H1 (cell line): ENCODE results near the gene GALT. TPM values are rescaled to one million over a fixed set of nuclear protein-coding genes. Genes with fewer than 3 reads are reported as not detected.

Experiments used
- CTCF ChIA-PET: fragments of 300-600 bp; sonication (Branson Sonifier 250); formaldehyde crosslinking; loops from one replicate; lab custom pipeline; 2021; ENCODE audit not compliant: partially characterized antibody; lab: Charles Lee
- POLR2A ChIA-PET: fragments of 300-600 bp; sonication (Branson Sonifier 250); formaldehyde crosslinking; loops from one replicate; lab custom pipeline; 2021; ENCODE audit warnings: inconsistent platforms; ENCODE audit not compliant: partially characterized antibody; lab: Charles Lee
- DNase-seq, 2 experiments: peaks; one replicate each; pipeline versions ENCODE4 v3.0.0 to v3.0.0-alpha.2; 2010 to 2022; ENCODE audit warnings: low spot score in 2 of 2, low read depth in 1 of 2, mixed read lengths in 1 of 2
- FAIRE-seq: peaks from 2 replicates; lab custom pipeline; 2011; peaks lifted over from hg19 to GRCh38; lab: Jason Lieb, UNC
- H2AFZ ChIP-seq: 2 replicates; pipeline ENCODE4 v1.8.1; 2012; ENCODE audit warnings: low read length, inconsistent platforms
- H2AK5ac ChIP-seq: 2 replicates; pipeline ENCODE4 v1.6.1; 2013; ENCODE audit warnings: low read depth, low read length
- H2BK120ac ChIP-seq: replicated peaks from 2 replicates; pipeline ENCODE3; 2013; ENCODE audit warnings: low read depth, low read length, inconsistent platforms
- H2BK12ac ChIP-seq: 2 replicates; pipeline ENCODE4 v1.6.1; 2013; ENCODE audit warnings: low read depth, low read length
- H2BK15ac ChIP-seq: 2 replicates; pipeline ENCODE4 v1.6.1; 2013; ENCODE audit warnings: low read length
- H2BK20ac ChIP-seq: 2 replicates; pipeline ENCODE4 v1.6.1; 2013; ENCODE audit warnings: low read length
- H2BK5ac ChIP-seq: 2 replicates; pipeline ENCODE4 v1.6.1; 2013; ENCODE audit warnings: low read depth, low read length
- H3K14ac ChIP-seq: 2 replicates; pipeline ENCODE4 v1.6.1; 2013; ENCODE audit warnings: inconsistent platforms; ENCODE audit not compliant: insufficient read length
- H3K18ac ChIP-seq: 2 replicates; pipeline ENCODE4 v1.6.1; 2013; ENCODE audit warnings: low read length; ENCODE audit errors: extremely low read depth
- H3K23ac ChIP-seq: 2 replicates; pipeline ENCODE4 v1.6.1; 2013; ENCODE audit warnings: inconsistent platforms; ENCODE audit not compliant: insufficient read length
- H3K23me2 ChIP-seq: 2 replicates; pipeline ENCODE4 v1.6.1; 2013; ENCODE audit warnings: low read depth, low read length
- H3K27ac ChIP-seq: 2 replicates; pipeline ENCODE4 v1.6.1; 2011; ENCODE audit warnings: low read depth, low read length, inconsistent platforms
- H3K27me3 ChIP-seq, 4 experiments: replicated peaks in 1 of 4; 1 replicate in 1 of 4; 2 replicates in 3 of 4; pipeline versions ENCODE4 v1.6.1 to v1.8.1; 2011 to 2013; ENCODE audit warnings: low read length in 3 of 4, mild to moderate bottlenecking in 3 of 4, inconsistent platforms in 2 of 4, mixed read lengths in 2 of 4, moderate library complexity in 1 of 4; ENCODE audit not compliant: control insufficient read depth in 3 of 4, insufficient read depth in 3 of 4; ENCODE audit errors: extremely low read depth in 1 of 4
- H3K36me3 ChIP-seq, 4 experiments: 2 replicates each; pipeline versions ENCODE4 v1.6.1 to v1.8.1; 2011 to 2013; ENCODE audit warnings: mild to moderate bottlenecking in 4 of 4, low read length in 3 of 4, moderate library complexity in 2 of 4, control low read depth in 1 of 4, inconsistent platforms in 1 of 4; ENCODE audit not compliant: insufficient read depth in 4 of 4, control insufficient read depth in 2 of 4
- H3K4ac ChIP-seq: replicated peaks from 2 replicates; pipeline ENCODE3; 2013; ENCODE audit warnings: low read length, low read depth, mixed read lengths, inconsistent platforms; ENCODE audit not compliant: insufficient read length
- H3K4me1 ChIP-seq, 4 experiments: replicated peaks in 1 of 4; 1 replicate in 1 of 4; 2 replicates in 3 of 4; pipeline versions ENCODE4 v1.6.1 to v1.8.1; 2011 to 2013; ENCODE audit warnings: low read length in 3 of 4, inconsistent platforms in 2 of 4, mixed read lengths in 1 of 4; ENCODE audit not compliant: insufficient read depth in 4 of 4, control insufficient read depth in 3 of 4
- H3K4me2 ChIP-seq, 2 experiments: 2 replicates each; pipeline versions ENCODE4 v1.6.1 to v1.8.1; 2011 to 2013; ENCODE audit warnings: low read depth in 2 of 2, low read length in 2 of 2, control low read depth in 1 of 2, inconsistent platforms in 1 of 2, mild to moderate bottlenecking in 1 of 2; ENCODE audit not compliant: insufficient read depth in 1 of 2
- H3K4me3 ChIP-seq, 4 experiments: fragments of 200-600, 300-600 bp in 1 of 4; sonication (generic), shearing (Covaris generic), sonication (Bioruptor Twin) in 1 of 4; 2 replicates each; pipeline versions ENCODE4 v1.5.1 to v1.8.1; 2011 to 2016; ENCODE audit warnings: low read length in 4 of 4, low read depth in 3 of 4, control low read depth in 2 of 4, inconsistent platforms in 2 of 4, mild to moderate bottlenecking in 2 of 4, mixed read lengths in 1 of 4, moderate library complexity in 1 of 4; ENCODE audit not compliant: insufficient read depth in 2 of 4; ENCODE audit errors: extremely low read depth in 1 of 4
- H3K56ac ChIP-seq: replicated peaks from 2 replicates; pipeline ENCODE3; 2013; ENCODE audit warnings: low read depth, mild to moderate bottlenecking, mixed read lengths, low read length, inconsistent platforms; ENCODE audit not compliant: insufficient read length
- H3K79me1 ChIP-seq: 2 replicates; pipeline ENCODE4 v1.6.1; 2013; ENCODE audit warnings: low read depth, low read length, control low read depth
- H3K79me2 ChIP-seq, 2 experiments: 2 replicates each; pipeline versions ENCODE4 v1.6.1 to v1.8.1; 2012 to 2013; ENCODE audit warnings: low read length in 2 of 2, mild to moderate bottlenecking in 2 of 2, inconsistent platforms in 1 of 2; ENCODE audit not compliant: insufficient read depth in 2 of 2, control insufficient read depth in 1 of 2
- H3K9ac ChIP-seq, 4 experiments: replicated peaks in 1 of 4; 1 replicate in 1 of 4; 2 replicates in 3 of 4; pipeline versions ENCODE4 v1.6.1 to v1.8.1; 2011 to 2013; ENCODE audit warnings: low read depth in 3 of 4, low read length in 3 of 4, control low read depth in 2 of 4, mild to moderate bottlenecking in 2 of 4, moderate library complexity in 2 of 4, inconsistent platforms in 1 of 4; ENCODE audit errors: extremely low read depth in 1 of 4
- H3K9me3 ChIP-seq, 2 experiments: 2 replicates each; pipeline versions ENCODE4 v1.6.1 to v1.8.1; 2012 to 2013; ENCODE audit warnings: mild to moderate bottlenecking in 2 of 2, moderate library complexity in 2 of 2, control low read depth in 1 of 2, inconsistent platforms in 1 of 2, low read depth in 1 of 2, low read length in 1 of 2, mixed read lengths in 1 of 2; ENCODE audit not compliant: insufficient read depth in 2 of 2
- H4K20me1 ChIP-seq, 2 experiments: replicated peaks in 1 of 2; 2 replicates each; pipeline versions ENCODE3 to v1.8.1; 2011 to 2013; ENCODE audit warnings: inconsistent platforms in 2 of 2, low read length in 2 of 2, mild to moderate bottlenecking in 1 of 2; ENCODE audit not compliant: insufficient read depth in 2 of 2, control insufficient read depth in 1 of 2
- H4K5ac ChIP-seq: 2 replicates; pipeline ENCODE4 v1.6.1; 2013; ENCODE audit warnings: low read length, low read depth, mixed read lengths, inconsistent platforms; ENCODE audit not compliant: insufficient read length
- H4K8ac ChIP-seq: 2 replicates; pipeline ENCODE4 v1.8.0; 2013; ENCODE audit warnings: mild to moderate bottlenecking, moderate library complexity, low read length, inconsistent platforms; ENCODE audit not compliant: insufficient read depth; ENCODE audit errors: extremely low read depth
- H4K91ac ChIP-seq: replicated peaks from 2 replicates; pipeline ENCODE3; 2013; ENCODE audit warnings: low read length, mixed read lengths, inconsistent platforms; ENCODE audit not compliant: insufficient read length
- BRCA1 ChIP-seq: IDR thresholded peaks from 2 replicates; pipeline ENCODE4 v1.6.1; 2012; ENCODE audit warnings: low read depth, low read length, improper control_type of control experiment
- CBX8 ChIP-seq: fragments of 300-800, 300-1000 bp; sonication (generic); IDR thresholded peaks from 2 replicates; pipeline ENCODE4 v1.7.1; 2016; ENCODE audit warnings: low read depth, low read length, borderline replicate concordance
- CHD2 ChIP-seq: IDR thresholded peaks from 2 replicates; pipeline ENCODE4 v1.6.1; 2012; ENCODE audit warnings: low read length, improper control_type of control experiment
- EGR1 ChIP-seq: IDR thresholded peaks from 2 replicates; pipeline ENCODE4 v1.6.1; 2011; ENCODE audit warnings: low read depth, low read length, borderline replicate concordance
- EZH2 ChIP-seq: fragments of 200-600 bp; sonication (generic); IDR thresholded peaks from 2 replicates; pipeline ENCODE4 v1.7.1; 2012; ENCODE audit warnings: low read depth, mild to moderate bottlenecking, moderate library complexity, low read length, inconsistent platforms; ENCODE audit not compliant: severe bottlenecking
- JUN ChIP-seq: IDR thresholded peaks from 2 replicates; pipeline ENCODE4 v1.6.1; 2011; ENCODE audit warnings: low read depth, mild to moderate bottlenecking, improper control_type of control experiment, low read length
- JUND ChIP-seq: IDR thresholded peaks from 2 replicates; pipeline ENCODE4 v1.6.1; 2011; ENCODE audit warnings: mild to moderate bottlenecking, improper control_type of control experiment, low read length
- KDM1A ChIP-seq: fragments of 200-600, 300-600 bp; sonication (generic); IDR thresholded peaks from 2 replicates; pipeline ENCODE4 v1.7.1; 2016; ENCODE audit warnings: mild to moderate bottlenecking, low read length, borderline replicate concordance
- KDM4A ChIP-seq: IDR thresholded peaks from one replicate; pipeline ENCODE4 v1.7.1; 2012; ENCODE audit warnings: low read depth, mild to moderate bottlenecking, moderate library complexity, low read length, inconsistent platforms; ENCODE audit not compliant: severe bottlenecking
- KDM5A ChIP-seq: fragments of 200-600 bp; IDR thresholded peaks from 2 replicates; pipeline ENCODE4 v1.7.1; 2012; ENCODE audit warnings: mild to moderate bottlenecking, low read length, inconsistent platforms, mixed read lengths
- POLR2A ChIP-seq, 2 experiments: IDR thresholded peaks; 1 replicate in 1 of 2; 2 replicates in 1 of 2; pipeline ENCODE4 v1.6.1; 2011; ENCODE audit warnings: low read depth in 2 of 2, low read length in 2 of 2, mild to moderate bottlenecking in 2 of 2; ENCODE audit errors: control extremely low read depth in 1 of 2
- RFX5 ChIP-seq: IDR thresholded peaks from 2 replicates; pipeline ENCODE4 v1.6.1; 2011; ENCODE audit warnings: low read depth, low read length, improper control_type of control experiment, borderline replicate concordance
- SAP30 ChIP-seq: fragments of 300-600 bp; sonication (generic); IDR thresholded peaks from 2 replicates; pipeline ENCODE4 v1.7.1; 2012; ENCODE audit warnings: low read length, moderate library complexity, mild to moderate bottlenecking, inconsistent platforms; ENCODE audit not compliant: insufficient read depth, insufficient replicate concordance
- TCF12 ChIP-seq: IDR thresholded peaks from 2 replicates; pipeline ENCODE4 v1.6.1; 2011; ENCODE audit warnings: low read depth, mild to moderate bottlenecking, low read length
- TEAD4 ChIP-seq: IDR thresholded peaks from 2 replicates; pipeline ENCODE4 v1.6.1; 2012; ENCODE audit warnings: low read depth, low read length, inconsistent platforms, mixed read lengths
- WGBS, 2 experiments: shearing (Covaris generic) in 1 of 2; methylation state at CpG; one replicate each; pipeline versions ENCODE4 v1.1.6 to v1.1.7; 2013 to 2015; ENCODE audit warnings: low lambda C conversion rate in 2 of 2, mixed read lengths in 2 of 2, inconsistent platforms in 1 of 2, low coverage in 1 of 2, missing lambda C conversion rate in 1 of 2; ENCODE audit not compliant: insufficient replicate concordance in 2 of 2, insufficient coverage in 1 of 2, insufficient read length in 1 of 2; ENCODE audit errors: extremely low coverage in 1 of 2, missing lambda C conversion rate in 1 of 2; 5-methylcytosine and 5-hydroxymethylcytosine counted together
- polyA plus RNA-seq, 7 experiments: library from polyadenylated mRNA; depleted of rRNA in 3 of 7; stranded (reverse) in 5 of 7; unstranded in 2 of 7; fragments of >200 nt in 5 of 7; fragments of 200-250 nt in 2 of 7; gene quantifications; 1 replicate in 5 of 7; 2 replicates in 1 of 7; 4 replicates in 1 of 7; pipeline versions ENCODE4 v1.2.1 to v1.2.3, GENCODE V29; 2011 to 2013; ENCODE audit warnings: missing spikeins in 2 of 7, mixed read lengths in 2 of 7
- total RNA-seq: library from RNA; stranded (reverse); fragmentation: NEBNext Ultra II Directional; extraction: Animal tissue kit (Norgen Biotek cat#: 25700); gene quantifications from 2 replicates; pipeline ENCODE4 v1.2.1, GENCODE V29; 2021

The GALT gene
- total and polyA plus RNA-seq, 2 of the 8 experiments (the other 6 are each of a cell fraction or from before 2014, with no cell fraction given), result 21.9 to 50.6 TPM

GRCh38 chr9:34686231-34686630, 39.8 kb downstream of the GALT start:
- no peak overlapping the region for H2AFZ ChIP-seq
- H4K20me1 ChIP-seq, result no peaks in the 10 kb centered on the region
- H3K4me1 ChIP-seq, result peaks cover 0 to 3% (median 1%) of the 10 kb centered on the region in 4 experiments; a peak in 2 of 7 replicates
- no peak overlapping the region for H3K23ac ChIP-seq
- DNase-seq (no peak), FAIRE-seq (no peak)
- H3K79me1 ChIP-seq, result no peaks in the 10 kb centered on the region
- no peak overlapping the region for H3K4me2 ChIP-seq
- no peak overlapping the region for H2BK5ac ChIP-seq
- no peaks in the 10 kb centered on the region; the same call in 1 of the 2 replicates for H3K23me2 ChIP-seq
- no peak overlapping the region for H3K14ac ChIP-seq
- H2BK20ac ChIP-seq, result no peak overlapping the region
- H2AK5ac ChIP-seq, result no peak overlapping the region
- ChIA-PET CTCF (interaction anchor here (1.0 to 12.6 kb wide), 5 partner anchors 8 to 21 kb away, joined by 3 to 147 read pairs (median 5); no protein-coding TSS in a partner anchor), POLR2A (interaction anchor here (0.6 kb wide), 1 partner anchor 10 kb away, joined by 3 read pairs; no protein-coding TSS in a partner anchor)
- no peak overlapping the region for H4K5ac ChIP-seq
- H4K8ac ChIP-seq, result no peak overlapping the region
- H3K18ac ChIP-seq, result no peak overlapping the region
- no peak overlapping the region for H3K27ac ChIP-seq
- H3K56ac ChIP-seq, result no peak overlapping the region
- no peaks in the 10 kb centered on the region for H3K27me3 ChIP-seq
- H3K4me3 ChIP-seq, result no peak overlapping the region
- no peak overlapping the region for H2BK15ac ChIP-seq
- H3K36me3 ChIP-seq, result no peaks in the 10 kb centered on the region
- no peak overlapping the region for H2BK12ac ChIP-seq
- H3K4ac ChIP-seq, result no peak overlapping the region
- H3K79me2 ChIP-seq, result no peaks in the 10 kb centered on the region
- WGBS, 2 experiments, result 95% methylated on average over 5 of the region's 5 CpGs; no CpG with 5 or more reads in 1 of the 2 experiments
- H3K9ac ChIP-seq, result no peak overlapping the region
- H4K91ac ChIP-seq, result no peak overlapping the region
- H3K9me3 ChIP-seq, result no peaks in the 10 kb centered on the region
- H2BK120ac ChIP-seq, result no peak overlapping the region
- TF ChIP-seq CHD2 (no peak), JUN (no peak), KDM5A (no peak), CBX8 (no peak), KDM4A (no peak), JUND (no peak), EGR1 (no peak), SAP30 (no peak), EZH2 (no peak), KDM1A (no peak), TCF12 (no peak), BRCA1 (no peak), TEAD4 (no peak), POLR2A (IDR thresholded peaks at IDR 0.05; ENCODE audit: control extremely low read depth in 1 of 2, low read depth in 2 of 2, low read length in 2 of 2) (no peak), RFX5 (no peak)
